ENCODE measurements around the gene ANO10.
"Not testable (repeated sequence)": the region's sequence is repeated elsewhere in the genome, so short reads cannot be mapped to it uniquely, and the experiment has no call there.

ANO10 gene

DNA sequence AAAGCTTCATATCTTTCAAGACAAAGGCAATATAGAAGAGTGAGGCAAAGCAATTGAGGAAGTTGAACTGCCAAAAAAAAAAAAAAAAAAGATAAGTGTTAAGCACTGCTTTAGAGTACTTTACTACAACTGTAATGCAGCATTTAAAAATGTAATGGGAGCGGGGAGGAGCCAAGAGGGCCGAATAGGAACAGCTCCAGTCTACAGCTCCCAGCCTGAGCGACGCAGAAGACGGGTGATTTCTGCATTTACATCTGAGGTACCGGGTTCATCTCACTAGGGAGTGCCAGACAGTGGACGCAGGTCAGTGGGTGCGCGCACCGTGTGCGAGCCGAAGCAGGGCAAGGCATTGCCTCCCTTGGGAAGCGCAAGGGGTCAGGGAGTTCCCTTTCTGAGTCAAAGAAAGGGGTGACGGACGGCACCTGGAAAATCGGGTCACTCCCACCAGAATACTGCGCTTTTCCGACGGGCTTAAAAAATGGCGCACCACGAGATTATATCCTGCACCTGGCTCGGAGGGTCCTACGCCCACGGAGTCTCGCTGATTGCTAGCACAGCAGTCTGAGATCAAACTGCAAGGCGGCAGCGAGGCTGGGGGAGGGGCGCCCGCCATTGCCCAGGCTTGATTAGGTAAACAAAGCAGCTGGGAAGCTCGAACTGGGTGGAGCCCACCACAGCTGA lies 56.0 kb downstream of the ANO10 start:
- not testable (repeated sequence) for DNase-seq

- DNase-seq: no peak
Measured at GRCh38 chr3:43559961-43560360, 61.9 kb downstream of the ANO10 start.

DNA sequence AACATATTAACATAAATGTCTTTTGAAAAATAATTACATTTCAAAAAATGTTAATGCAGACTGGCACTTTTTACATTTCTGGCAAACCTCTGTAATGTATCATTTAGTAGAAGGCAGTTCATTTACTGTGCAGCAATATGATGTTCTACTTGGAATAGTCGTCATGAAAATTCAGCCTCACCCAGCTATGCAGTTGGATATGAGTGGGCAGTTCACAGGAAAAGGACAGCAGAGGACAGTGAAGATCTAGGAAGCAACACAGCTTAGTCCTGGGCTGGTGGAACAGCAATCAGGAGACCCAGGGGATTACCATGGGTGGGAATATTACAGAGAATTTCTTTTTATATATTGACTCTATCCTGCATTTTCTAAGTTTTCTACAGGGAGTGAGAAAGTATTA lies 63.6 kb downstream of the ANO10 start:
- no peak for DNase-seq

- DNase-seq: no peak
Measured at GRCh38 chr3:43549626-43550290, 72.1 kb downstream of the ANO10 start.

DNA sequence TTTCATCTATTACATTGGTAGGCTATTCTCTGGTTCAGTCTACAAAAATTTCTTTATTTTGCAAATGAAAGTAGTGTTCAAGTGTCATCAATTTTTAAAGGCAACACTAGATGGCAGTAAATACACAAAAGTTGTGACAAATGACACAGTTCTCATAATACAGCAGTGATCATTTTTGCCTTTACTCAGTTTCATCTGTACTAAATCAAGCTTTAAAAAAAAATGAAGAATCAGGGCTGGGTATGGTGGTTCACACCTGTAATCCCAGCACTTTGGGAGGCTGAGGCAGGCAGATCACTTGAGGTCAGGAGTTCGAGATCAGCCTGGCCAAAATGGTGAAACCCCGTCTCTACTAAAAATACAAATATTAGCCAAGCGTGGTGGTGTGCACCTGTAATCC lies 77.5 kb downstream of the ANO10 start:
- not testable (repeated sequence) for DNase-seq

DNA sequence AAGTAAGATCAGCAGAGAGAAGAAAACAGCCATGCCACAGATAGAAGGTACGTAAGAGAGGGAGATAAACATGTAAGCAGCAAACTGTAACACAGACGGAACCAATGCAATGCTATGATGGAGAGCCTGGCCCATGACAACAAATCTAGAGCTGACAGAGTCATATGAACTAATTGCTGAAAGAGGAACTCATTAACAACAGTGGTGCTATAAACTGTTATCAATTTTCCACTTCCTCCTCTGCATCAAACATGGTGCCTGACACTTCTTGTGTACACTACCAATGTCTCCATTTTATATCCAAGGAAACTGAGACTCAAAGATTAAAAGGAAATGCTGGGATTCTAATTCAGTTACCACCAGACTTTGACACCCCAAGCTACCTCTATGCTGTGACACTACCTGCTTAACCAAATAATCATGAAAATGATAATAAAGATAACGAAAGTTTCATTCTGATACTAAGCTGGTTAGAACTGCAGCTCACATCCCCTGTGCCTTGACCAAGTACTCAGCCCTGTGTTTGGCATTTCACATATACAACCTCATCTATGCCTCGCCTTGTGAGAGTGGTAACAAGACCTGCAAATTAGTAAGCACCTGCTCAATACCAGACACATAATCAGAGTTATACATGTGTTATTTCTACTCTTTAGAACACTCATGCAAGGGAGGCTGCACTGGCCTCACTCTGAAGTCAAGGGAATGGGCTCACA lies 79.3 kb downstream of the ANO10 start:
- no peak for DNase-seq

DNA sequence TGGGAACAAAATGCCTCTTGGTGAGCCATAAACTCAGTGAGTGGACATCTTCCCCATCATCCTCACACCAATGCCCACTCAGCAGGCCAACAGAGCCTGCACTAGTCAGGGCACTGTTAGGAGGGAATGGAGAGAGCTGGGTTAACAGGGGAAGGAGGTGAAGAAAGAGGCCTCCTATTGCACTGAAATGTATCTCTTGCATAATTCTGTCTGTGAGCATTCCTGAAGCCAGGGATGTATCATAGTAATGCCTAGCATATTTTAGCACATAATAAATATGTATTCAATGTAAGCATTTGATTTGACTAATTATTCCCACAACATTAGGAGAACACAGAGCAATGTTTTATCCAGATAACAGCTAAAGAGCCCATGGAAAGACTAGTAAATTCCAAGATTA lies 81.2 kb downstream of the ANO10 start:
- DNase-seq: no peak

DNA sequence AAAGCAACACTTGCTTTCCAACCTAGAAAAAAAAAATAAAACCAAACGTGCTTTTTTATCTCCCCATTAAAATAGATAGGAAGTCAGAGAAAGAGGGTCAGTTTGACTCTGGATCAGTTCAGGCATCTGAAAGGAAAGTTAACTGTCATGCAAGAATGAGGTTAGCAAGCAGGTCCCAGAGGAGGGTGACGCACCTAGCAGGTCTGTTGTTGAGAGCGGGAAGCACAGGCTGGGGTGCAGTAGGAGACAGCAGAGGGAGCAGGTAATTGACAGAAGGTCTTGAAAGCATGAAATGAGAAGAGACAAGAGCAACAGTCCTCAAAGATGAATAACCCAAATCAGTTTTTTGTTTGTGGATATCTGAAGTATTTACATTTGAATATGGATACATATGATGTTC lies 82.5 kb downstream of the ANO10 start:
- no peak for DNase-seq

- no peak for DNase-seq
Measured at GRCh38 chr3:43537225-43537624, 84.6 kb downstream of the ANO10 start.

GRCh38 chr3:43534675-43535074 lies 87.1 kb downstream of the ANO10 start:
- DNase-seq: no peak

DNA sequence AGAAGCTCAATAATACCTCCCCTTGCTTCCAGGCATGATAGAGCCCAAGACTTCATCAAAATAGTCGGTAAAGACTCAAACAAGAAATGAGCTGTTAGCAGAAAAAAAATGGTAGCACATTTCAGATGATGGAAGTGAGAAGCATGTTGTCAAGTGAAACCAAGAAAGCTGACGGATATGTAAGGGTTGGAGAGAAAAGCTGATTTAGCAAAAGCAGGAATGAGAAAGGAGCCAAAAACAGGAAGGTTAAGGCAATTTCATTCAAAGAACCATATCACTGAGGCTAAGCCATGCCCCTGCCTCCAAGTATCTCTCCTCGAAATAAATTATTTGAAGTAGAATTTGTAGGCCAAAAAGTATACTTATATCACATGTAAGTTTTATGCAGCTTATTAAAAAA lies 88.8 kb downstream of the ANO10 start:
- DNase-seq: no peak

DNA sequence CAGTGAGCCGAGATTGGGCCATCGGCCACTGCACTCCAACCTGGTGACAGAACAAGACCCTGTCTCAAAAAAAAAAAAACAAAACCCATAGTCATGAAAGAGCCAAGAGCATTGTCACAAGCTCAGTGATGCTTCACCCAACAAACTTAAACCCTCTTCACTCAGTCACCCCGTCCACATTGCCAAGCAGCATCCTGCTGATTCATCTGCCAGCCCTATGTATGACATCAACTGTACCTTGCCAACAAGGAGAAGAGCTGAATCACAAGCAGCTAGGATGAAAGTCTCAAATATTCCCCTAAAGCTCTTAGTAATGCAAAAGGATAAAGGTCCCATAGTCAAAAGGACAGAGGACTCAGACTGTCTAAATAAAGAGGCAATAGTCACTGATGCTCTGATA lies 90.0 kb downstream of the ANO10 start:
- DNase-seq: no peak

- no peak for DNase-seq
Measured at GRCh38 chr3:43528498-43529099, 93.2 kb downstream of the ANO10 start.

DNA sequence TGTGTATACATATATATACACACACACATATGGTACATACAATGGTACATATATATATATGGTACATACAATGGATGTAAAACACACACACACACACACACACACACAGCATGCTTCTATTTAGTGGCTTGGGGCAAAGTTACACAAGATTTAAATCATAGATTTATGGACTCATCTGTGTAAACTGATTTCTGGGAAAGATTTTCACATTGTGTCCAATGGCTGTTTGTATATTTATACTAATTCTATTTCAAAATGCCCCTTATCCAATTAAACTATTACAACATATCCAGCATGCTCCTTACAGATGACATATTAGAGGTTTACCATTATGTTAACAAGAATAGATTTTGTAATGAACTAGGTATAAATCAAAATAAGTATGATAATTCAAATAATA lies 94.9 kb downstream of the ANO10 start:
- DNase-seq: no peak

- no peak for DNase-seq
Measured at GRCh38 chr3:43525941-43526607, 95.7 kb downstream of the ANO10 start.

DNA sequence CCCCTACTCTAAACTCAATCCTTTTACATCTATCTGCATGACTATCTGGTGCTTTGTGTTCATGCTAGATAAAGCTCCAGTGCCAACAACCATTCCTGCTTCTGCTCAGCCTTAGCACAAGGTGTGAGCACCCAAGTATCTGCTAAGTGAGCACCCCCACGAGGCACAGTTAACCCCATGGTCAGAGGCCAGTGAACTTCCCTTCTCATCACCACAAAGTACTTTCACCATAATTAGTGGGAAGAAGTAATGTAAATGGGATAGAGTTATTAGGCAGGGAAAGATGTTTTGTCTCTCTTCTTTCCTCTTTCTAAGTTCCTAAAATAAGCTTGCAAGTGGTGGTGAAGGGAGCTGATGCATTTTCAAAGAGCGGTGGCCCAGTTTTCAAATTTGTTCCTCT lies 96.4 kb downstream of the ANO10 start:
- no peak for DNase-seq

DNA sequence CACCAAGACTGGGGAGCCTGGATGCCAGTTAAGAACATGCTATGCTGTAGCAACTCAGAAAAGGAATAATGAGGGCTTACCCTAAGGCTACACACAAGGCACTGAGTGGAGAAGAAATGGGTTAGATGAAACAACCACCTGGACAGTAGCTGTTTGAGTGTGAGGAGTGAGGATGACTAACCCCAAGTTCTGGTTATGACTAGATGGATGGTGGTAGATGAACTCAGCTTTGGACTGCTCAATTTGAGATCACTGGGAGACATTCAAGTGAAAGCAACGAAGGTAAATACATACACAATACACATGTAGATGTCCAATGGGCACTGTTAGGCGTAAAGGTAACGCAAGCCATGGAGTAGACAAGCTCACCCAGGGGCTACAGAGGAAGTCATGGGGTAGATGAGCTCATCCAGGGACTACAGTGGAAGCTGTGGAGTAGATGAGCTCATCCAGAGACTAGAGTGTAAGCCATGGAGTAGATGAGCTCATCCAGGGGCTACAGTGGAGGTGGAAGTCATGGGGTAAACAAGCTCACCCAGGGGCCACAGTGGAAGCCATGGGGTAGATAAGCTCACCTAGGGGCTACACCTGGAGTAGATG lies 98.3 kb downstream of the ANO10 start:
- DNase-seq: no peak

DNA sequence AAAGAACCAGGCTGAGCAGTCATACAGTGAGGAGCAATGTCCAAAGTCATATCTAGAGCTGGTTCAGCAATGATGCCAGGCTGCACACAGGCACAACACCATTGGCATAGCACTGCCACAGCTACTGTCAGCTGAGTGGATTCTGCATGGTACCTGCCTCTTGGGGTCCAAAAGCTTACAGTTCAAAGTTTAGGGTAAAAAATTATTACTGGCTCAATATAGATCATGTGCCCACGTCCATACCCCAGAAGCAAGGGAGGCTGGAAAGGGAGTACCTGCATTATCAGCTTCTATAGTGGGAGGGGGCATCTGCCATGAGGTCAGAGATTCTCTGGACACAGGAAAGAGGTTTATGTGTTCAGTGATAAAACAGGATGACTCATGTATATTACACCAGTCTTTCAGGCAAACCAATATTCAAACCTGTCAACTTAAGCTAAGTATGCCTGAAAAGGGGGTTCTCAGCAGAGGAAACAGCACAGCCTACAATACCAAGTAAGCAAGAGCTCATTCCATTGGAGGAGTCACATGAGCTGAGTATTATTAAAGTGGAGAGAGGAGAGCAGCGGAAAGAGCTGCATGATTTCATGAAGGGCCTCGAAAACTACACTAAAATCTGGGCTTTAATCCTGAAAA lies 99.0 kb downstream of the ANO10 start:
- DNase-seq: no peak

DNA sequence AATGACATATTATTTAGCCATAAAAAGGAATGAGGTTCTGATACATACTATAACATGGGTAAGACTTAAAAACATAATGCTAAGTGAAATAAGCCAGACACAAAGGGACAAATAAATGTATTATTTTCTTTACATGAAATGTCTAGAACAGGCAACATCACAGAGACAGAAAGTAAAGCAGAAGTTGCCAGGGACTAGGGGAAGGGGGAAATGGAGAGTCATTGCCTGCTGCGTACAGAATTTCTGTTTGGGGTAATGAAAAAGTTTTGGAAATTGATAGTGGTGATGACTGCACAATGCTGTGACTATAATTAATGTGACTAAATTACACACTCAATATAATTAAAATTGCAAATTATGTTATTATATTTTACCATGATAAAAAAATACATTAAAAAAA lies 99.9 kb downstream of the ANO10 start:
- no peak for DNase-seq

GRCh38 chr3:43518515-43518914 lies 103.3 kb downstream of the ANO10 start:
- not testable (repeated sequence) for DNase-seq

DNA sequence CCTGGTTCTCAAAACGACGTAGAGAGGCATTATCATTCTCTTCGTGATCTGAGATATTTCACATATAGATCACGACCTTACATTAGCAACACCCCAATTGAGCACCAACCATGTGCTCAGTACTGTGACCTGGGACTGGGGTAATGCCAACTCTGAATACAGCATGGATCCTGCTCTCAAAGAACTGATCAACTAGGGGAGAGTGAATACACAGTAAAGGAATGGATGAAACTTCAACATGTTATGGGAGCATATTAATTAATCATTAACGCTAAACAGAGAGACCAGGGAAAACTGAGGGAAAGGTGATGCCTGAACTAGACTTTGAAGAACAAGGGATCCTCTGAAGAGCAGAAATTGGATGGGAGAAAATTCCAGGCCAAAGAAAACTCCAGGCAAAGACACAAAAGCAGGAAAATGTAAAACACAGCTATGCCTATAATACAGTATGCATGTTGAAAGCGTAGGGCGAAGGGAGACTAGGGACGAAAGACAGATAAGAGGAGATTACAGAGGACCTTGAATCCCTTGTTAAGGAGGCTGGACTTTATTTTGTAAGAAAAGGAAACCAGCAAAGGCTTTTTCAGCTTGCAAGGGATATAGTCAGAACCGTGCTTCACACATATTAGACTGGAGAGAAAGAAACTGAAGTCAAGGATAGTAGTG lies 105.7 kb downstream of the ANO10 start:
- DNase-seq: no peak
